ENCODE data around the gene ZKSCAN8.

The ZKSCAN8 gene

GRCh38 chr6:28208111-28208659 lies 66.5 kb downstream of the ZKSCAN8 start:
- no peak for DNase-seq

All from activated effector memory CD4-positive, alpha-beta T cell treated with anti-CD3 and anti-CD28 coated beads, Interleukin-2, amount 50 U/mL, for 16 hours (primary cell).